Subcutaneous adipose tissue (tissue), 4 donors: ENCODE results near the gene CASD1. TPM values are rescaled to one million over a fixed set of nuclear protein-coding genes. Genes with fewer than 3 reads are reported as not detected.

Experiments
- total RNA-seq, 4 donors: library from RNA; depleted of rRNA; stranded (reverse); fragments of >200 nt; gene quantifications; one replicate each; pipeline ENCODE4 v1.1.0, GENCODE V29; 2016
- TF ChIP-seq, protein P1 (sequence below): fragments of 450-650 bp; IDR thresholded peaks from one replicate; pipeline ENCODE4 v1.5.1; 2016; ENCODE audit warnings: low read depth, mild to moderate bottlenecking, control low read depth, antibody characterized with exemption, moderate library complexity

Gene CASD1
- total RNA-seq, 4 donors from 2014 or later = 20.7 to 34.1 (median 23.2) TPM

DNA sequence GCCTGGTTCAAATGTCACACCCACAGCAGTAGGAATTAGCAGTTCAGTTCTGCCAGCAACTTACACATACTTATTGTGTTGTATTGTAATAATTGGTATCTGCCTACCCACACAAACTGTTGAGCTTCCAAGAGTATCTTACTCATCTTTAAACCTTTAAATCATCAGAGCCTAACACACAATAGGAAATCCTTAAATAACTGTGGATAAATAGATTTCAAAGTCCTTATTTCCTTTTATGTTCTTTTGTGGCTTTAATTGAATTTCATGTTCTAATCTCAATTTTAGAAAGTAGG lies 3.9 kb downstream of the CASD1 start:
- TF ChIP-seq, protein P1, sequence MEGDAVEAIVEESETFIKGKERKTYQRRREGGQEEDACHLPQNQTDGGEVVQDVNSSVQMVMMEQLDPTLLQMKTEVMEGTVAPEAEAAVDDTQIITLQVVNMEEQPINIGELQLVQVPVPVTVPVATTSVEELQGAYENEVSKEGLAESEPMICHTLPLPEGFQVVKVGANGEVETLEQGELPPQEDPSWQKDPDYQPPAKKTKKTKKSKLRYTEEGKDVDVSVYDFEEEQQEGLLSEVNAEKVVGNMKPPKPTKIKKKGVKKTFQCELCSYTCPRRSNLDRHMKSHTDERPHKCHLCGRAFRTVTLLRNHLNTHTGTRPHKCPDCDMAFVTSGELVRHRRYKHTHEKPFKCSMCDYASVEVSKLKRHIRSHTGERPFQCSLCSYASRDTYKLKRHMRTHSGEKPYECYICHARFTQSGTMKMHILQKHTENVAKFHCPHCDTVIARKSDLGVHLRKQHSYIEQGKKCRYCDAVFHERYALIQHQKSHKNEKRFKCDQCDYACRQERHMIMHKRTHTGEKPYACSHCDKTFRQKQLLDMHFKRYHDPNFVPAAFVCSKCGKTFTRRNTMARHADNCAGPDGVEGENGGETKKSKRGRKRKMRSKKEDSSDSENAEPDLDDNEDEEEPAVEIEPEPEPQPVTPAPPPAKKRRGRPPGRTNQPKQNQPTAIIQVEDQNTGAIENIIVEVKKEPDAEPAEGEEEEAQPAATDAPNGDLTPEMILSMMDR = no peak

DNA sequence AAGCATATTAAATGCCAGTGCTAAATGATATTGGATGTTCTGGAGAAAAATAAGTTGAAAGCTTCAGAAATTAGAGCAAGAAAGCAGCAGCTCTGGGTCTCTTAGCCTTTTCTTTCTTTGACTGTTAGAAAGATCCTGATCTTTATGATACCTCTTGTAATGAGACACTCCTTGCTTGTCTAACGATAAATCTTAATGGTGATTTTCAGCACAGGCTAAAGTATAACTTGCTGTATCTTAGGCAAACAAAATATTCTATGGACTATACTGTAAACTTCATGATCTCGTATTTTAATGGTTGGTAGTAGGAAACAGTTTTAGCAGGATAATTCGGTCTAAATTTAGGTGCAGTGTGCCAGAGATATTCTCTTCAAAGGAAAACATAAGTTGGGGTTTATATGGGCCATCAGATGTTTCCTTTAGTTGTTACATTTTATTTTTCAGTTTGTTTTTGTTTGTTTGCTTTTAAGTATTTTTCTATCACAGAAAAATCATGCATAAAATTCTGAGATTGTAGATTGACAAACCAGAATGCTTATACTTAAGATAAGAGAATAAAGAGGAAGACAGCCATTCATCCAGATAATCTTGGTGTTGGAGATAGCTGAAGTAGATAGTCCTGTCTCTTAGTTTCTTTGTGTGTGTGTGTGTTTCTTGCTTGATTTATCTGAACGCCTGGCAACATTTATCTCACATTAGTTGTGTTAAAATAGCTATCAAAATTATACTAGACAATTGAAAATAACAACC lies 4.7 kb downstream of the CASD1 start:
- TF ChIP-seq, protein P1 = no peak

GRCh38 chr7:94514917-94515316 lies 5.3 kb downstream of the CASD1 start:
- TF ChIP-seq, protein P1 = no peak

DNA sequence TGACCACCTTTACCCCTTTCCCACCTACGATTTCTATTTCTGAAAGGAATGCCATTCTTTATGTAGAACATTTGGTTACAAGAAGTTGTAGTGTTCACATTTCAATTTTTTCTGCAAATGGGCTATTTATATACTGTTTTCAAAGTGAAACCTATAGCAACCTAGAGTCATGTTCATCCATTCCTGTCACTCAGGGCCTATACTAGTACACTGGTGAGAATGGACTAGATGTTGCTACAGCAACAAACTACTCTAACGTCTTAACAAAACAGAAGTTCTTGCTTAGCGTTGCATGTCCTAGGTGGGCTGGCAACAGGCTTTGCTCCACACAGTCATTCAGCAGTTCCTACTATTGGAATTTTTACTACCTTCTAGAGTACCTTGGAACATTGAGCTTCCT lies 16.3 kb downstream of the CASD1 start:
- TF ChIP-seq, protein P1 = no peak

- TF ChIP-seq, protein P1 = no peak
Observed at GRCh38 chr7:94529516-94529915, 19.9 kb downstream of the CASD1 start.

GRCh38 chr7:94530109-94530508 lies 20.5 kb downstream of the CASD1 start:
- TF ChIP-seq, protein P1 = no peak

- TF ChIP-seq, protein P1 = no peak
Observed at GRCh38 chr7:94532676-94533075, 23.1 kb downstream of the CASD1 start.
